CD4-positive, alpha-beta memory T cell (primary cell): ENCODE measurements around the gene TUBG1. TPM values are rescaled to one million over a fixed set of nuclear protein-coding genes. Genes with fewer than 3 reads are reported as not detected.
"Not testable (repeated sequence)": the region's sequence is repeated elsewhere in the genome, so short reads cannot be mapped to it uniquely, and the experiment has no call there.

Experiments
- CTCF ChIA-PET: fragments of 350-600 bp; sonication (Branson Sonifier 250); formaldehyde crosslinking; loops from one replicate; lab custom pipeline; 2021; ENCODE audit warnings: inconsistent platforms; ENCODE audit not compliant: partially characterized antibody; lab: Charles Lee
- POLR2A ChIA-PET: fragments of 350-600 bp; sonication (Branson Sonifier 250); formaldehyde crosslinking; loops from one replicate; lab custom pipeline; 2021; ENCODE audit not compliant: partially characterized antibody; lab: Charles Lee
- DNase-seq, 5 donors: peaks; one replicate each; pipeline versions ENCODE4 v3.0.0 to v3.0.0-alpha.2; 2020 to 2022; ENCODE audit warnings: mixed read lengths in 1 of 5
- H3K27ac ChIP-seq: one replicate; pipeline ENCODE4 v1.7.0; 2013; ENCODE audit warnings: low read depth, low read length
- H3K27me3 ChIP-seq: 2 replicates; pipeline ENCODE4 v1.7.0; 2013; ENCODE audit warnings: mild to moderate bottlenecking, low read length, moderate library complexity; ENCODE audit not compliant: insufficient read depth
- H3K36me3 ChIP-seq: 2 replicates; pipeline ENCODE4 v1.7.0; 2013; ENCODE audit warnings: mild to moderate bottlenecking, low read length, moderate library complexity; ENCODE audit not compliant: insufficient read depth
- H3K4me1 ChIP-seq: 2 replicates; pipeline ENCODE4 v1.7.0; 2013; ENCODE audit warnings: mild to moderate bottlenecking, low read length, moderate library complexity; ENCODE audit not compliant: insufficient read depth
- H3K4me3 ChIP-seq, 2 donors: one replicate each; pipeline ENCODE4 v1.7.0; 2013; ENCODE audit warnings: low read length in 2 of 2, mild to moderate bottlenecking in 1 of 2
- H3K9me3 ChIP-seq, 2 donors: one replicate each; pipeline ENCODE4 v1.7.0; 2013; ENCODE audit warnings: low read length in 2 of 2, control low read depth in 1 of 2; ENCODE audit not compliant: control insufficient read depth in 1 of 2
- H3K27ac Mint-ChIP-seq, 7 donors: one replicate each; pipeline ENCODE4 v1.8.0; 2020 to 2021; ENCODE audit warnings: mixed read lengths in 7 of 7, mild to moderate bottlenecking in 6 of 7, inconsistent platforms in 3 of 7, moderate library complexity in 3 of 7
- H3K27me3 Mint-ChIP-seq, 2 donors: one replicate each; pipeline ENCODE4 v1.8.0; 2020 to 2021; ENCODE audit warnings: mixed read lengths in 2 of 2
- H3K36me3 Mint-ChIP-seq, 2 donors: one replicate each; pipeline ENCODE4 v1.8.0; 2020 to 2021; ENCODE audit warnings: mixed read lengths in 2 of 2, inconsistent platforms in 1 of 2, mild to moderate bottlenecking in 1 of 2
- H3K4me1 Mint-ChIP-seq, 4 donors: one replicate each; pipeline ENCODE4 v1.8.0; 2020 to 2021; ENCODE audit warnings: mixed read lengths in 4 of 4, mild to moderate bottlenecking in 1 of 4
- H3K4me3 Mint-ChIP-seq, 8 donors: one replicate each; pipeline ENCODE4 v1.8.0; 2020 to 2021; ENCODE audit warnings: mixed read lengths in 8 of 8, mild to moderate bottlenecking in 7 of 8, moderate library complexity in 6 of 8, inconsistent platforms in 3 of 8
- H3K9me3 Mint-ChIP-seq, 8 donors: one replicate each; pipeline ENCODE4 v1.8.0; 2020 to 2021; ENCODE audit warnings: mixed read lengths in 8 of 8, mild to moderate bottlenecking in 5 of 8, inconsistent platforms in 3 of 8, moderate library complexity in 1 of 8
- intact Hi-C: fragments of 100-400 bp; cut with micrococcal nuclease; formaldehyde crosslinking; loops from one replicate; pipeline ENCODE4 v1.15.1; 2023
- polyA plus RNA-seq, 2 donors: library from polyadenylated mRNA; unstranded; fragments of 300-500 nt; fragmentation: Illumina TruSeq; gene quantifications; one replicate each; pipeline ENCODE4 v1.2.3, GENCODE V29; 2021
- total RNA-seq, 2 experiments: library from RNA; stranded (reverse); gene quantifications; one replicate each; pipeline ENCODE4 v1.2.3, GENCODE V29; 2021

TUBG1 gene
- total and polyA plus RNA-seq, 4 experiments from 2014 or later = 6.4 to 16.5 (median 13.2) TPM

DNA sequence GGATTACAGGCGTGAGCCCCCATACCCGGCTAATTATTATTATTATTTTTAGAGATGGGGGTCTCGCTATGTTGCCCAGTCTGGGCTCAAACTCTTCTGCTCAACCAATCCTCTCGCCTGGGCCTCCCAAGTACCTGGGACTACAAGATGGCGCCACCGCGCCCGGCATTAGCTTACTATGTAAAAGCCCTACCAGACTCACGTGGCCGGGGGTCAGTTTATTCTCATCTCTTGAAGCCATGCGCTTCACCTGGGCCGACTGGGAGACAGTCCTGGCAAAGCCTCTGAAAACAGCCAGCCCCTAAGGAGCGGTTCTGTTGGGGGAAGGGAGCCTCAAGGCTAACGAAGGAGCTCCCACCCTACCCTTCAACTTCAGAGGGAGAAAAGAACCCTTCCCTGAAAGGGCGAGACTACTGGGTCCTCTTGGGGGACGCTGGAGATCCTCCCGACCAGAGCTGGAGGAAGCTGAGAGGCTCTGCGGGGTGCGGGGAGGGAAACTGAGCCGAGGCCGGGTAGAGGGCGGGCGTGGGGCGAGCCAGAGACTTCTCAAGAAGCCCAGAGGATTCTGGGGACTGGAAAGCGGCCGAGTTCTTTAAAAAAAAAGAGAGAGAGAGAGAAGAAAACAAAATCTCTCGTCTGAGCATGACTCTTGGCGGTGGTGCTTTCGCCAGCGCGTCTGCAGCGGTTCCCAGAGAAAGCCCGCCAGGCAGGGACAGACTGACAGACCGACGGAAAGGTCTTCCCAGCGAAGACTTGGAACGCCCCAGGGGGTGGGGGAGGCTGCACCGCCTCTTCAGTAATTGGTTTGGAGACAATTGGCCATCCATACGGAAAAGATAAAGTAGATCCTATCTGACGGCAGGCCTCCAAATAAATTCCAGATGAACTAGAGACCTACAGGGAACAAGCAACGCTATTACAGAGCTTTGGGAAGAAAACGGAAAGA, 44.0 kb downstream of the TUBG1 start:
- ChIA-PET CTCF (interaction anchor here (1.3 kb wide), 1 partner anchor 75 kb away, joined by 5 read pairs; no protein-coding TSS in a partner anchor), POLR2A (no interaction called here)
- Mint-ChIP-seq H3K36me3 (no peaks in the 10 kb centered on the region), H3K27ac (no peak overlapping the region), H3K27me3 (peaks cover 6 to 10% of the 10 kb centered on the region in 2 donors), H3K4me3 (peak overlapping the region in 1 of 8 donors; percentile 20), H3K9me3 (no peaks in the 10 kb centered on the region), H3K4me1 (peaks cover 6 to 12% (median 10%) of the 10 kb centered on the region in 4 donors)
- H3K36me3 ChIP-seq = no peaks in the 10 kb centered on the region
- peaks cover 1% of the 10 kb centered on the region for H3K4me1 ChIP-seq
- no peak overlapping the region for H3K27ac ChIP-seq
- no peak overlapping the region for H3K4me3 ChIP-seq
- H3K27me3 ChIP-seq = peaks cover 3% of the 10 kb centered on the region
- H3K9me3 ChIP-seq = no peaks in the 10 kb centered on the region
- DNase-seq = no peak
- intact Hi-C loops = no loop called here

GRCh38 chr17:42655528-42655927, 46.0 kb downstream of the TUBG1 start:
- Histone ChIP-seq H3K4me1 (peaks cover 12% of the 10 kb centered on the region), H3K4me3 (no peak overlapping the region), H3K36me3 (no peaks in the 10 kb centered on the region), H3K27ac (no peak overlapping the region), H3K9me3 (no peaks in the 10 kb centered on the region), H3K27me3 (peaks cover 3% of the 10 kb centered on the region)
- ChIA-PET POLR2A (no interaction called here), CTCF (no interaction called here)
- peaks cover 0 to 4% of the 10 kb centered on the region in 2 donors for H3K36me3 Mint-ChIP-seq
- H3K4me3 Mint-ChIP-seq = peak overlapping the region in 1 of 8 donors; percentile 18
- intact Hi-C loops = loop anchor here (5.0 kb wide), 1 partner anchor 48 kb away; the partner anchor contains the start of genes RETREG3 and TUBG1
- no peak for DNase-seq
- H3K27ac Mint-ChIP-seq = no peak overlapping the region
- H3K27me3 Mint-ChIP-seq = peaks cover 6 to 10% of the 10 kb centered on the region in 2 donors
- H3K9me3 Mint-ChIP-seq = no peaks in the 10 kb centered on the region
- H3K4me1 Mint-ChIP-seq = peaks cover 12 to 24% (median 17%) of the 10 kb centered on the region in 4 donors

DNA sequence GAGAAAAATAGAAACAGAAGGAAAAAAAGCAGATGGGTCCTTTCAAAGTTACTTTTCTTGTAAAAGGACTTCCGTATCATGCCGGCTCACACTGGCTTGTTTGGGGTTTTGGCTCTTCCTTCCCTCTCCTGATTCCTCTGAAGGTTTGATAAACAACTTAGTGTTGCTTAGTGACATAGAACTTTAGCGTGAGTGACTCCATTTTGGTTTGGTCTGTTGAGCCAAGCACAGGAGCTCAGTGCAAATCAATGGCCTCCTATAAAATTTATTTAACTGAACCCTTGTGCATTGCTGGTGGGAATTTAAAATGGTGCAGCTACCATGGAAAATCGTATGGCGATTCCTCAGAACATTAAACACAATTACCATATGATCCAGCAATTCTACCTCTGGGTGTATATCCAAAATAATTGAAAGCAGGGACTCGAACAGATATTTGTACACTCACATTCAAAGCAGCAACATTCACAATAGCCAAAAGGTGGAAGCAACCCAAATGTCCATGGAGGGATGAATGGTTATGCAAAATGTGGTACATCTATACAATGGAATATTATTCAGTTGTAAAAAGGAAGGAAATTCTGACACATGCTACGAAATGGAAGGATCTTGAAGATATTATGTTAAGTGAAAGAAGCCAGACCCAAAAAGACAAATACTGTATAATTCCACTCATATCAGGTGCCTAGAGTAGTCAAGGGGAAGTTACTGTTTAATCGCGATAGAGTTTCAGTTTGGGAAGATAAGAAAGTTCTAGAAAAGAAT, 48.5 kb downstream of the TUBG1 start:
- no peaks in the 10 kb centered on the region for H3K9me3 Mint-ChIP-seq
- H3K27ac Mint-ChIP-seq = peak overlapping the region in 2 of 7 donors; percentile 51 to 77
- H3K36me3 ChIP-seq = no peaks in the 10 kb centered on the region
- CTCF ChIA-PET = interaction anchor here (1.1 to 1.5 kb wide), 4 partner anchors 22 to 80 kb away, joined by 3 to 5 read pairs (median 3); no protein-coding TSS in a partner anchor
- peak overlapping the region; percentile 55 to 92 (median 90) for H3K4me3 Mint-ChIP-seq
- H3K4me3 ChIP-seq = no peak overlapping the region
- intact Hi-C loops = loop anchor here (5.0 kb wide), 1 partner anchor 51 kb away; the partner anchor contains the start of genes RETREG3 and TUBG1
- H3K27me3 Mint-ChIP-seq = peaks cover 3 to 7% of the 10 kb centered on the region in 2 donors
- peaks cover 10 to 24% (median 17%) of the 10 kb centered on the region in 4 donors for H3K4me1 Mint-ChIP-seq
- POLR2A ChIA-PET = interaction anchor here (0.8 to 1.5 kb wide), 2 partner anchors 21 to 90 kb away, joined by 3 to 6 read pairs; no protein-coding TSS in a partner anchor
- H3K27me3 ChIP-seq = peaks cover 3% of the 10 kb centered on the region
- no peak for DNase-seq
- H3K4me1 ChIP-seq = peaks cover 12% of the 10 kb centered on the region
- peaks cover under 1 to 4% of the 10 kb centered on the region in 2 donors for H3K36me3 Mint-ChIP-seq
- no peak overlapping the region for H3K27ac ChIP-seq
- H3K9me3 ChIP-seq = no peaks in the 10 kb centered on the region

DNA sequence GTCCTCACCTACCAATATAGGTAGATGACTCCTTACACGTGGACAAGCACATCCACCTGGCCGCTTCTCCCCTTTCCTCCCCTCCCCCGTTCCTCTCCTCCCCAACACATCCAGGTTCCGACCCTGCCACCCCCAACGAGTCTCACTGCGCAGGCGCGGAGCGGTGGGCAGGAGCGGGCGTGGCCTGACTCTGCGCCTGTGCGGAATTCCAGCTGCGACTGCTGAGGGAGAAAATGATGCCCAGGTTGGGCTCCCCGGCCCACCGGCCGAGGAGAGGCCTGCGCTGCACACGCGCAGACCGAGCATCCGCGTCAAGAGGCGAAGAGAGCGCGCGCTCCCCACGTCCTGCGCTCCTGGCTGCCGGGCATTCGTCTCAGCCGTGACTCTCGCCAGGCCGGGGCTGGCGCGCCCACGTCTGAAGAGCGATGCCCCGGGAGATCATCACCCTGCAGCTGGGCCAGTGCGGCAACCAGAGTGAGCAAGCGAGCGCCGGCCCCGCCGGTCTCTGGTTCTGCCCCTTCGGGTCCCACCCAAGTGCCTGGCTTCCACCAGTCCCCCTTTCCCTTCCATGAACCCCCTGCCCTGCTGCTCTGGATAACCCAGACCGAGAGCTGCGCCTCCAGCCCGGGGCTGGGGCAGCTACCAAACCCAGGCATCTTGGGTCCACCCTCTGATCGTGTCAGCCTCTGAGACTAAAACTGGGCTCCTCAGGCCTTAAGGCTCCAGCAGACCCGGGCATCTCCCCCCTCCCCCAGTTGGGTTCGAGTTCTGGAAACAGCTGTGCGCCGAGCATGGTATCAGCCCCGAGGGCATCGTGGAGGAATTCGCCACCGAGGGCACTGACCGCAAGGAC, 49.8 kb downstream of the TUBG1 start, which contains the start of gene TUBG2:
TUBG2 (plus strand) TSS at position 206 of the 853 bp plus-strand sequence; CDS start at position 426, 220 bp downstream.
- Mint-ChIP-seq H3K4me3 (peak within 1 kb of the TSS; percentile 87 to 93 (median 92)), H3K36me3 (peaks cover 3 to 4% of the 10 kb centered on the region in 2 donors), H3K27ac (peak within 1 kb of the TSS in 6 of 7 donors; percentile 81 to 94 (median 84)), H3K9me3 (no peaks in the 10 kb centered on the region), H3K27me3 (peaks cover 0 to 2% of the 10 kb centered on the region in 2 donors), H3K4me1 (peaks cover 10 to 24% (median 17%) of the 10 kb centered on the region in 4 donors)
- Histone ChIP-seq H3K4me1 (peaks cover 12% of the 10 kb centered on the region), H3K4me3 (peak within 1 kb of the TSS; percentile 76 to 88), H3K27ac (peak within 1 kb of the TSS; percentile 35), H3K9me3 (no peaks in the 10 kb centered on the region), H3K27me3 (no peaks in the 10 kb centered on the region), H3K36me3 (no peaks in the 10 kb centered on the region)
- POLR2A ChIA-PET = interaction anchor here (0.8 to 1.5 kb wide), 5 partner anchors 10 to 92 kb away, joined by 3 to 6 read pairs (median 3); partner anchors contain the start of gene PLEKHH3
- CTCF ChIA-PET = interaction anchor here (1.4 to 1.5 kb wide), 3 partner anchors 20 to 81 kb away, joined by 3 to 5 read pairs (median 3); no protein-coding TSS in a partner anchor
- peak in 4 of 5 donors; percentile 57 to 62 (median 59) for DNase-seq
- intact Hi-C loops = loop anchor here (5.0 kb wide), 1 partner anchor 52 kb away; the partner anchor contains the start of genes RETREG3 and TUBG1

- H3K4me1 ChIP-seq = peaks cover 12% of the 10 kb centered on the region
- CTCF ChIA-PET, H3K27ac ChIP-seq, H3K27me3 ChIP-seq, H3K36me3 ChIP-seq, H3K9me3 ChIP-seq, H3K36me3 Mint-ChIP-seq, H3K27me3 Mint-ChIP-seq, DNase-seq, H3K9me3 Mint-ChIP-seq, H3K27ac Mint-ChIP-seq, H3K4me3 ChIP-seq: not testable (repeated sequence)
- peak overlapping the region in 6 of 8 donors; percentile 0 to 92 (median 91) for H3K4me3 Mint-ChIP-seq
- peaks cover 10 to 24% (median 17%) of the 10 kb centered on the region in 4 donors for H3K4me1 Mint-ChIP-seq
- POLR2A ChIA-PET = interaction anchor here (0.8 to 1.5 kb wide), 3 partner anchors 16 to 19 kb away, joined by 3 to 6 read pairs (median 3); partner anchors contain the start of gene PLEKHH3
- intact Hi-C loops = loop anchor here (5.0 kb wide), 1 partner anchor 53 kb away; the partner anchor contains the start of genes RETREG3 and TUBG1
Measured at GRCh38 chr17:42659932-42660274, 50.4 kb downstream of the TUBG1 start.
